Measurements from ENCODE around the gene CDH15. TPM values are rescaled to one million over a fixed set of nuclear protein-coding genes. Genes with fewer than 3 reads are reported as not detected.
"Not testable (repeated sequence)": the region's sequence is repeated elsewhere in the genome, so short reads cannot be mapped to it uniquely, and the experiment has no call there.

Gene CDH15
- polyA plus RNA-seq, 3 donors: 1.2 to 1.9 (median 1.4) TPM

DNA sequence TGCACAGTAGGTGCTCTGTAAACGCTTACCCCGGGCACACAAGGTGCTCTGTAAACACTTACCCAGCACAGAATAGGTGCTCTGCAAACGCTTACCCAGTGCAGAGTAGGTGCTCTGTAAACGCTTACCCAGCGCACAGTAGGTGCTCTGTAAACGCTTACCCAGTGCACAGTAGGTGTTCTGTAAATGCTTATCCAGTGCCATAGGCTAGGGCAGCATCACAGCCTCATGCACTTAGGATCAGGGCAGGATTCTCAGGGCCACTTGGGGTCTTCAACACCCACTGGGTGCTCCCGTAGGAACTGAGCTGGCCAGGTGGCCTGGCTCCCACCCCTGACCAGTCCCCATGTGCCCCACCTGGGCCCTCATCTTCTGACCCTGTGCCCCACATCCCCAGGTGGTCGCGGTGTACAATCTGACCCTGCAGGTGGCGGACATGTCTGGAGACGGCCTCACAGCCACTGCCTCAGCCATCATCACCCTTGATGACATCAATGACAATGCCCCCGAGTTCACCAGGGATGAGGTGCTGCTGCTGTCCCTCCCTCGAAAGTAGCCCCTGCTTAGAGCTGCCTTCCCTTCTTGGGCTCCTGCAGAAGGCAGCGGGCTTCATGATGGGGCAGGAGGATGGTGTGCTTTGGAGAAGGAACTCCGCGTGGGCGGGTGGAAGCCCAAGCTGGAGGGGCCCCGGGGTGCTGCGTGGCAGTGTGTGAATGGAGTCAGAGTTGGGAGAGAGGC, 15.7 kb downstream of the CDH15 start:
- no peak for DNase-seq (ENCODE audit: low read depth in 3 of 3, low spot score in 2 of 3)

DNA sequence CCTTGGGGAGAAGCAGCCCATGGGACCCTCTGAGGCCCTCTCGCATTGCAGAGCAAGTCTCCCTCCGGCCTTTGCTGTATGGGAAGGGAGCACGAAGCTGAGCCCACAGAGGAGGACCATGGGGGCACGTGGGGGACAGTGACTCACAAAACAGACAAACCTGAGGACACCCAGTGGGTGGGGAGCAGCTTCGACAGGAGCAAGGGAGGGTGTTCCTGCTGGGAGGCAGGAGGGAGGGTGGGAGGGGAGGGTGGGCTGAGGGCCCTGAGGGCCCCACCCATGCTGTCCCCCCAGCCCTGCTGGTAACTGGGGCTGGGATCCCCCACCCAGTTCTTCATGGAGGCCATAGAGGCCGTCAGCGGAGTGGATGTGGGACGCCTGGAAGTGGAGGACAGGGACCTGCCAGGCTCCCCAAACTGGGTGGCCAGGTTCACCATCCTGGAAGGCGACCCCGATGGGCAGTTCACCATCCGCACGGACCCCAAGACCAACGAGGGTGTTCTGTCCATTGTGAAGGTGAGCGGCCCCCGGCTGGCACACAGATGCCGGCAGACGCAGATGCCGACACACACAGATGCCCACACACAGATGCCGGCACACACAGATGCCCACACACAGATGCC, 16.3 kb downstream of the CDH15 start:
- DNase-seq (ENCODE audit: low read depth in 3 of 3, low spot score in 2 of 3): no peak

- not testable (repeated sequence) for DNase-seq (ENCODE audit: low read depth in 3 of 3, low spot score in 2 of 3)
Measured at GRCh38 chr16:89188471-89189357, 17.2 kb downstream of the CDH15 start.

DNA sequence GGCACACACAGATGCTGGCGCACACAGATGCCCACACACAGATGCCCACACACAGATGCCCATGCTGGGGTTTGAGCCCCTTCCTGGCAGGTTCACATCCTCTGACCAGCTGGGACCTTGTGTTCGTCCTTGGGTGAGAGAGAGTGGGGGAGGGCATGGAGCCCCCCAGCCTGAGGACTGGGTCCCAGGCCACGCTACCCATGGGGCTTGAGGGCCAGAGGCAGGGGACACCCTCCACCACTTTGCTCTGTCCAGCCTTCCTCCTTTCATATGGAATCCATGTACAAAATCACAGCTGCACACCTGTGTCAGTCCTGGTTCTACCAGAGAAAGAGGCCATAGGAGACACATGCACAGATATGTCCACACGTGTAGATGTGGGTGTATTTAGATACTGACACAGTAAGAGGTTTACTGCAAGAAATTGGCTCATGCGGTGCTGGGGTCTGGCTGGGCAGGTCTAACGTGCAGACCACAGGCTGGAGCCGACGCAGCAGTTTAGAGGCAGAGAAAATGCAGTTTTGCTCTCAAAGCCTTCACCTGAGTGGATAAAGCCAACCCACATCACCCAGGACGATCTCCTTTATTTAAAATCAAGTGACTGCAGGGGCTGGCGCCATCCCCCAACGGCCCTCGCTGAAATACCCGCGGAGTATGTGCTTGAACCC, 17.9 kb downstream of the CDH15 start:
- DNase-seq (ENCODE audit: low read depth in 3 of 3, low spot score in 2 of 3): no peak

DNA sequence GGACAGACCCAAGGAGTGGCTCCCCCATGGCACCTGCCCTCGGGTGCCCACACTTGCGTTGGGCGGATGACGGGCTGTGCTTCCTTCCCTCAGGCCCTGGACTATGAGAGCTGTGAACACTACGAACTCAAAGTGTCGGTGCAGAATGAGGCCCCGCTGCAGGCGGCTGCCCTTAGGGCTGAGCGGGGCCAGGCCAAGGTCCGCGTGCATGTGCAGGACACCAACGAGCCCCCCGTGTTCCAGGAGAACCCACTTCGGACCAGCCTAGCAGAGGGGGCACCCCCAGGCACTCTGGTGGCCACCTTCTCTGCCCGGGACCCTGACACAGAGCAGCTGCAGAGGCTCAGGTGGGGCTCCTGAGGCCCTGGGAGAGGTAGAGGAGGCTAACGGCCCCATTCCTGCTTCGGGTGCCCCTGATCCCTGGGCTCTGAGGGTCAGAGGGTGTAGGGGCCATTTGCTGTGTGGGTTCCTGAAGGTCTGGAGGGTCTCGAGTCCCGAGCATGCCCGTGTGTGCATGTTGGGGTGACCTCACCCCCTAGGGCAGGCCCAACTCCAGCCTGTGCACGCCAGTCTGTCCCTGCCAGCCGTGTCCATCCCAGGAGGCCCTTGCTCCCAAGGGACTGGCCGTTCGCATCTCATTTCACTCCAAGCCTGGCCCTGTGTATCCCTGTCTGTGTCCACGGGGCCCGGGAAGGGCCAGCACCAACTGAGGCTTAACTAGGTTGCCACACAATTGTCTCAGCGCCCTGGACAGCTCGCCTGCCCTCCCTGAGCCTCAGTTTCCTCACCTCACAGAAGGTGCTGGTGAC, 18.8 kb downstream of the CDH15 start:
- DNase-seq (ENCODE audit: low read depth in 3 of 3, low spot score in 2 of 3): no peak

- DNase-seq (ENCODE audit: low read depth in 3 of 3, low spot score in 2 of 3): no peak
Measured at GRCh38 chr16:89191033-89191900, 19.7 kb downstream of the CDH15 start.

- no peak for DNase-seq (ENCODE audit: low read depth in 3 of 3, low spot score in 2 of 3)
Measured at GRCh38 chr16:89191901-89192185, 20.3 kb downstream of the CDH15 start.

GRCh38 chr16:89192186-89192955, 20.8 kb downstream of the CDH15 start:
- DNase-seq (ENCODE audit: low read depth in 3 of 3, low spot score in 2 of 3): not testable (repeated sequence)

DNA sequence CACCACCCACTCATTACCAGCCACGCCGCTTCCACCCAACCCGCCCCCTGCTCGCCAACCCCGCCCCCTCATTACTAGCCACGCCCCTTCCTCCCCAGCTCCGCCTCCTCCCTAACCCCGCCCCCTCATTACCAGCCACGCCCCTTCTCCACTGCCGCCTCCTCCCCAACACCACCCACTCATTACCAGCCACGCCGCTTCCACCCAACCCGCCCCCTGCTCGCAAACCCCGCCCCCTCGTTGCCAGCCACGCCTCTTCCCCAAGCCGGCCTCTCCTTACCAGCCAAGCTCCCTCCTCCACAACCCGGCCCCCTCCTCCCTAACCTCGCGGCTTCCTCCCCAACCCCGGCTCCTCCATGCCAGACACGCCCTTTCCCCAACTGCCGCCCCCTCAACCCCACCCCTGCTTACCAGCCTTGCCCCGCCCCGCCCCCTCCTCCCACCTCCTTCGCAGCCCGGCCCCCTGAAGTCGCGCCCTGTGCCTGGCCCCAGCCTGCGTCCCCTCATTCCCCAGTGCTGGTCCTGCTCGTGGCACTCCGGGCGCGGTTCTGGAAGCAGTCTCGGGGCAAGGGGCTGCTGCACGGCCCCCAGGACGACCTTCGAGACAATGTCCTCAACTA, 21.5 kb downstream of the CDH15 start:
- DNase-seq (ENCODE audit: low read depth in 3 of 3, low spot score in 2 of 3): no peak

DNA sequence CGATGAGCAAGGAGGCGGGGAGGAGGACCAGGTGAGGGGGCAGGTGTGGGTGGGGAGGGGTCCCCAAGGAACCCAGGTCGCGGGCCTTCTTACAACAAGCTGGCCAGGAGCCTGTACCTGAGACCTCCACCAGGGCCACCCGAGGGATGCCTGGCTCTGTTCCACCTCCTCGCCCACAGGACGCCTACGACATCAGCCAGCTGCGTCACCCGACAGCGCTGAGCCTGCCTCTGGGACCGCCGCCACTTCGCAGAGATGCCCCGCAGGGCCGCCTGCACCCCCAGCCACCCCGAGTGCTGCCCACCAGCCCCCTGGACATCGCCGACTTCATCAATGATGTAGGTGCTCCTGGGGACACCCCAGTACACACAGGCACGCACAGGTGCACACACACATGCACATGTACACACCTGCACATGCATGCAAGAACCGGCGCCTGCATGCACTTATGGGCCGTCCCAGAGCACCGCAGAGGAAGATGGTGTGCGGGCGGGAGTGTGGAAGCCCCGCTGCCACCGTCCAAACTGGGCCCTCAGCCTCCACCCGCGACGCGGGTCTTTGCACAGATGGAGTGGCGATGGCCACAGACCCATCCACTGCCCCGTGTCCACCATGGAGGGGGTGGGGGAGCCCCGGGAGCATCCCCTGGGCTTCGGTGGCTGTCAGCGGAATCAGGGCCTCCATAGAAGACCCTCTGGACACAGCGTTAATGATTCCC, 22.2 kb downstream of the CDH15 start:
- no peak for DNase-seq (ENCODE audit: low read depth in 3 of 3, low spot score in 2 of 3)

GRCh38 chr16:89194340-89195311, 23.1 kb downstream of the CDH15 start:
- DNase-seq (ENCODE audit: low read depth in 3 of 3, low spot score in 2 of 3): no peak

DNA sequence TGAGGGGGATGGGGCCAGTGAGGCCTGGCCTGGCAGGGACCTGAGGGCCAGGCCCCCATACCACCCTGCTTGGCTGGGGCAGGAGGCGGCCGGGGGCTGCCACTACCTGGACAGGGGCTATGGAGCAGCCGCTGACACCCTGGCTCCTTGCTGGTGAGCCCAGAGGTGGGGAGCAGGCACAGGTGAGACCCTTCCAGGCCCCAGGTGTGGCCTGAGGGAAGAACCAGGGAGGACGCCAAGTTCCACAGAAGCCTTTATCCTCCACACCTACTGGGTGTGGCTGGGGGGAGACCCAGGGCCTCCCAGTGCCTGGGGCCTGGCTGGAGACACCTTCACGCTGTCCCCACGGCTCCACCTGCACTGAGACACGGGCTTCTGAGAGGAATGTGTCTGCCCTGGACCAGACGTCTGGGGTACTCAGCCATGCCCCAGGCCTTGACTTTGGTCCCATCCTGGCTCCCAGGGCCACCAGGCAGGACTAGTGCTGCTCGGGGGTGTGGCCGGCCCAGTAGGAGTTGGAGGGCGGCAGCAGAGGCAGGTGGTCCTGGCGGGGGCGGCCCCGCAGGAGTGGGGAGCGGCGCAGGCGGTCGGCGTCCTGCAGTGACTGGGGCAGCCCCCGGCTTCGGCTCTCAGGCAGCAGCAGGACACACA, 24.1 kb downstream of the CDH15 start:
- DNase-seq (ENCODE audit: low read depth in 3 of 3, low spot score in 2 of 3): no peak

DNA sequence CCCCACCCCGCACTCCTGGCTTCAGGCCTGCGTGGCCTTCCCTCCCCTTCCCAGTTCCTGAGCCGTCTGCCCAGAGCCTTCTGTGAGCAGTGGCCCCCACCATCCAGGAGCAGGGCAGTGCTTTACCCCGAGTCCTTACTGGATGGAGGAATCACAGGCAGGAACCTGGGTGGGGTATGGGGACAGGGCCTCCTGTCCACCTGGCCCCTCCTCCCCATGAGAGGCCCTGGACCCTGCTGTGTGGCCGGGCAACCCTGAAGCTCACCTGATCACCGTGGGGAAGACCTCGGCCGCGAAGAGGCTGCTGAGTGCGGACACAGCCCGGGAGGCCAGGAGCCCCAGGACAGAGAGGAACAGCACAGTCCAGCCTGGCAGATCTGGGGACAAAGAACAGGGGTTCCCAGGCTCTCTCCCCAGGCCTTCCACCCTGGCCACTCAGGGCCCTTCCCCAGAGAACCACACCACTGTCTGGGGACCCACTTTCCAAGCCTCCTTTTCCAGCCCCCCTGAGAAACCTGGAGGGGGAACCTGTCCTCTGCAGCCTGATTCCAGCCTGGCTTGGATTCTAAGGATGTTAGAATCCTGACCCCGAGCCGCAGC, 25.6 kb downstream of the CDH15 start:
- no peak for DNase-seq (ENCODE audit: low read depth in 3 of 3, low spot score in 2 of 3)

- no peak for DNase-seq (ENCODE audit: low read depth in 3 of 3, low spot score in 2 of 3)
Measured at GRCh38 chr16:89197633-89198416, 26.3 kb downstream of the CDH15 start.
